Gastrocnemius medialis (tissue), 4 donors: Measurements from ENCODE around the gene RASL11B. TPM values are rescaled to one million over a fixed set of nuclear protein-coding genes. Genes with fewer than 3 reads are reported as not detected.

Experiments
- ATAC-seq, 2 donors: fragments of 150-250 bp; one replicate each; pipeline ENCODE4 v1.9.1; 2016
- DNase-seq, 2 donors: peaks; one replicate each; pipeline ENCODE4 v3.0.0-alpha.2; 2019
- H3K27ac ChIP-seq, 4 donors: fragments of 200-600 bp; sonication (generic); 1 replicate in 1 of 4; 2 replicates in 3 of 4; pipeline ENCODE4 v1.5.1; 2016 to 2018; ENCODE audit warnings: mild to moderate bottlenecking in 2 of 4, moderate library complexity in 1 of 4
- H3K27me3 ChIP-seq, 3 donors: fragments of 200-600 bp; sonication (generic) in 2 of 3; 1 replicate in 1 of 3; 2 replicates in 2 of 3; pipeline versions ENCODE4 v1.5.1 to v1.6.0; 2016 to 2019; ENCODE audit warnings: mild to moderate bottlenecking in 1 of 3, moderate library complexity in 1 of 3
- H3K36me3 ChIP-seq, 2 donors: fragments of 200-600 bp; sonication (generic) in 1 of 2; one replicate each; pipeline ENCODE4 v1.5.1; 2017 to 2018
- H3K4me1 ChIP-seq, 2 donors: fragments of 200-600 bp; sonication (generic) in 1 of 2; one replicate each; pipeline ENCODE4 v1.5.1; 2016 to 2017; ENCODE audit warnings: mild to moderate bottlenecking in 2 of 2
- H3K4me3 ChIP-seq, 4 donors: fragments of 200-600 bp; sonication (generic) in 3 of 4; 1 replicate in 1 of 4; 2 replicates in 3 of 4; pipeline ENCODE4 v1.5.1; 2016 to 2019; ENCODE audit warnings: mild to moderate bottlenecking in 2 of 4
- H3K9me3 ChIP-seq, 3 donors: fragments of 200-600 bp; sonication (generic) in 2 of 3; 1 replicate in 1 of 3; 2 replicates in 2 of 3; pipeline ENCODE4 v1.5.1; 2016 to 2019
- CTCF ChIP-seq, 5 experiments: fragments of 450-650 bp in 3 of 5; fragments of 200-600 bp in 2 of 5; sonication (generic) in 2 of 5; IDR thresholded peaks in 4 of 5; conservative IDR thresholded peaks in 1 of 5; 1 replicate in 4 of 5; 2 replicates in 1 of 5; pipeline ENCODE4 v1.5.1; 2016 to 2019; ENCODE audit warnings: antibody characterized with exemption in 5 of 5, mild to moderate bottlenecking in 3 of 5, moderate library complexity in 3 of 5
- POLR2A ChIP-seq, 2 donors: fragments of 450-650 bp; IDR thresholded peaks; one replicate each; pipeline ENCODE4 v1.6.1; 2017; ENCODE audit warnings: antibody characterized with exemption in 2 of 2, mild to moderate bottlenecking in 2 of 2, moderate library complexity in 2 of 2
- in situ Hi-C, 4 donors: fragments of 200-750 bp; cut with MboI; loops; one replicate each; pipeline versions ENCODE4 v1.15.0 to v1.8.0; 2017; ENCODE audit warnings: low sequenced_read_pairs in 4 of 4
- intact Hi-C: fragments of 100-400 bp; cut with DNase I; formaldehyde crosslinking; loops from one replicate; pipeline ENCODE4 v1.15.1; 2023; ENCODE audit warnings: low total_unique reads
- total RNA-seq, 4 donors: library from RNA; depleted of rRNA; stranded (reverse); fragments of >200 nt; gene quantifications; one replicate each; pipeline versions ENCODE4 v1.1.0 to v1.2.3, GENCODE V29; 2016

Gene RASL11B
- total RNA-seq, result under 1 TPM in 1 of 4 donors, not detected in 3; 0.18 TPM

GRCh38 chr4:52861879-52862616, at the start of gene RASL11B:
RASL11B (plus strand) TSS chr4:52862317; CDS start chr4:52862508, 191 bp downstream.
- in situ Hi-C loops, result loop anchor here in 1 of 4 donors (25.0 kb wide), 1 partner anchor 525 kb away; the partner anchor contains the start of gene FIP1L1
- peak within 1 kb of the TSS; percentile 63 to 80 (median 72) for H3K4me3 ChIP-seq
- TF ChIP-seq CTCF (IDR thresholded peaks at IDR 0.05 in 4 of 5, conservative IDR thresholded peaks at IDR 0.05 in 1 of 5), result peak in 3 of 5 experiments; percentile 31 to 64 (median 42)
- peak; percentile 35 to 74 for TF ChIP-seq POLR2A (IDR thresholded peaks at IDR 0.05)
- peak; percentile 96 to 98 for ATAC-seq
- no peaks in the 10 kb centered on the region for H3K9me3 ChIP-seq
- H3K27ac ChIP-seq, result peak within 1 kb of the TSS; percentile 59 to 72 (median 60)
- H3K4me1 ChIP-seq, result peaks cover 4 to 10% of the 10 kb centered on the region in 2 donors
- intact Hi-C loops, result loop anchor here (5.0 kb wide), 4 partner anchors 35 to 315 kb away; partner anchors contain the start of gene USP46
- no peaks in the 10 kb centered on the region for H3K27me3 ChIP-seq
- DNase-seq, result peak; percentile 53 to 70
- H3K36me3 ChIP-seq, result no peaks in the 10 kb centered on the region

GRCh38 chr4:52813546-52813945, 48.6 kb upstream of the RASL11B start:
- in situ Hi-C loops, result no loop called here
- DNase-seq, result no peak
- no peak for ATAC-seq
- no peaks in the 10 kb centered on the region for H3K4me1 ChIP-seq
- intact Hi-C loops, result no loop called here
- H3K36me3 ChIP-seq, result no peaks in the 10 kb centered on the region
- no peaks in the 10 kb centered on the region for H3K27me3 ChIP-seq
- H3K9me3 ChIP-seq, result no peaks in the 10 kb centered on the region
- TF ChIP-seq POLR2A (IDR thresholded peaks at IDR 0.05) (no peak), CTCF (IDR thresholded peaks at IDR 0.05 in 4 of 5, conservative IDR thresholded peaks at IDR 0.05 in 1 of 5) (no peak)
- no peak overlapping the region for H3K4me3 ChIP-seq
- no peak overlapping the region for H3K27ac ChIP-seq

GRCh38 chr4:52822583-52822971, 39.5 kb upstream of the RASL11B start:
- in situ Hi-C loops, result loop anchor here in 1 of 4 donors (10.0 kb wide), 1 partner anchor 62 kb away; no protein-coding TSS in a partner anchor
- H3K4me1 ChIP-seq, result peaks cover 19 to 25% of the 10 kb centered on the region in 2 donors

GRCh38 chr4:52822972-52823701, 39.0 kb upstream of the RASL11B start:
- peak overlapping the region in 1 of 4 donors; percentile 12 for H3K27ac ChIP-seq
- intact Hi-C loops, result no loop called here
- in situ Hi-C loops, result loop anchor here in 1 of 4 donors (10.0 kb wide), 1 partner anchor 62 kb away; no protein-coding TSS in a partner anchor
- ATAC-seq (peak in 1 of 2 donors; percentile 21), DNase-seq (no peak)
- peaks cover 19 to 25% of the 10 kb centered on the region in 2 donors for H3K4me1 ChIP-seq
- no peaks in the 10 kb centered on the region for H3K27me3 ChIP-seq
- TF ChIP-seq POLR2A (IDR thresholded peaks at IDR 0.05) (no peak), CTCF (IDR thresholded peaks at IDR 0.05 in 4 of 5, conservative IDR thresholded peaks at IDR 0.05 in 1 of 5) (no peak)
- H3K4me3 ChIP-seq, result no peak overlapping the region
- no peaks in the 10 kb centered on the region for H3K36me3 ChIP-seq
- H3K9me3 ChIP-seq, result no peaks in the 10 kb centered on the region

More at GRCh38 chr4:52822583-52822971, 39.5 kb upstream of the RASL11B start:
- Histone ChIP-seq H3K27ac (no peak overlapping the region), H3K36me3 (no peaks in the 10 kb centered on the region), H3K9me3 (no peaks in the 10 kb centered on the region), H3K27me3 (no peaks in the 10 kb centered on the region), H3K4me3 (no peak overlapping the region)
- intact Hi-C loops, result no loop called here
- ATAC-seq, result no peak
- no peak for TF ChIP-seq CTCF (IDR thresholded peaks at IDR 0.05 in 4 of 5, conservative IDR thresholded peaks at IDR 0.05 in 1 of 5)
- TF ChIP-seq POLR2A (IDR thresholded peaks at IDR 0.05), result no peak
- DNase-seq, result no peak
